NCI-H1048 (cell line): ENCODE data around the gene CD63.
A peak's percentile ranks its signal among the peaks of the same experiment; 100 is the strongest.

Source experiments
- DNase-seq: peaks from one replicate; lab custom pipeline; 2025; lab: John Stamatoyannopoulos, UW

Gene CD63

DNA sequence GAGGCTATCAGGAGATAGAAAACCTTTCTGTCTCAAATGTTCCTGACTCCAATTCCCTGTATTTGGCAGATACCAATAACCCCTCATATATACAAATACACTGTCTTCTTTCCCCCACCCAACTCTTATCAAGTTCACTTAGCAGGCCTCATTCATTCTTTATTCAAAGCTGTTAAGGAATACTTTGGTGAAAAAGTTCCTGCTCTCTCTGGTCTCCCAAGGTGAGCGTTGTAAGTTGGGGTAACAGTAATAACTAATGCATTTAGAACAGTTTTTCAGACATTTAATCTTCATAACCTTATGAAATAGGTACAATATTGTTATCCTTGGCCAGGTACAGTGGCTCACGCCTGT is 10.2 kb upstream of the CD63 start:
- no peak for DNase-seq

GRCh38 chr12:55738123-55739024 is 9.6 kb upstream of the CD63 start:
- DNase-seq = peak; percentile 58

DNA sequence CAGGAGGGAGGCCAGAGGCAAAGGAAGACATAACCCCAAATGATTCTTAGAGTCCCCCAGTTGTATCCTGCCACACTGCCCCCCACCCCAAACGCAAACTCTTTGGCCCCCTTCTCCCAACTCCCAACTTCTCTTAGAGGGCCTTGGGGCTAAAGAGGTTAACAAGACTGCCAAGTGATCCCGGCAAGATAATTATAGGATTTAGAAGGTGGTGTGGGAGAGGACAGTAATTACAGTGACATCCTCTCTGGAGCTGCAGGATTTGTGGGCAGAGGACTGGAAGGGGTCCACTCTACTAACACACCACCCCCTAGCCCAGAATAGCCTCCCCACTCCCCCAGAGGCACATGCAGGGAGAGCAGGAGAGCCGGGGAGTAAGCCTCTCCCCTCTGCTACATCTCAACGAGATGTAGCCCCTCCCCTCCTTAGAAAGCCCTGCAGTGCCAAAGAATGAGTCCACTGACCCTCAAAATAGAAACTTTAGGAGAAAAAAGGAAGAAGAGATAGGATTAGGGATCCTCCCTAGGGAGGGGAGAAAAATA is 8.8 kb upstream of the CD63 start:
- no peak for DNase-seq

GRCh38 chr12:55736780-55737580 is 8.2 kb upstream of the CD63 start:
- DNase-seq = no peak

GRCh38 chr12:55736076-55736475 is 7.3 kb upstream of the CD63 start:
- no peak for DNase-seq

DNA sequence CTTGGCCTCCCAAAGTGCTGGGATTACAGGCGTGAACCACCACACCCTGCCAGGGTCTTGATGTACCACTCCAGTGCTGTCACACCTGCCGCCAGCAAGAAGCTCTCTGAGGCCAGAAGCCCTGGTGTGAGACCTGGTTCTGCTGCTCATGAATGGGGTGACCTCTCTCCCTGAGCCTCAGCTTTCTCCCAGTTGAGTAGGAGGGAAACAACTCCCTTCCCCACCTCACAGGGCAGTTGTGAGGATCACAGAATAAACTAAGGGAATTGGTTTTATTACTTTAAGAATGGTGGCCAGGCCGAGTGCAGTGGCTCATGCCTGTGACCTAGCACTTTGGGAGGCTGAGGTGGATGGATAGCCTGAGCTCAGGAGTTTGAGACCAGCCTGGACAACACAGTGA is 5.8 kb upstream of the CD63 start:
- DNase-seq = no peak

- DNase-seq = no peak
These were observed 5.0 kb upstream of the CD63 start for GRCh38 chr12:55733858-55734257.

GRCh38 chr12:55733021-55733555 is 4.3 kb upstream of the CD63 start:
- no peak for DNase-seq

DNA sequence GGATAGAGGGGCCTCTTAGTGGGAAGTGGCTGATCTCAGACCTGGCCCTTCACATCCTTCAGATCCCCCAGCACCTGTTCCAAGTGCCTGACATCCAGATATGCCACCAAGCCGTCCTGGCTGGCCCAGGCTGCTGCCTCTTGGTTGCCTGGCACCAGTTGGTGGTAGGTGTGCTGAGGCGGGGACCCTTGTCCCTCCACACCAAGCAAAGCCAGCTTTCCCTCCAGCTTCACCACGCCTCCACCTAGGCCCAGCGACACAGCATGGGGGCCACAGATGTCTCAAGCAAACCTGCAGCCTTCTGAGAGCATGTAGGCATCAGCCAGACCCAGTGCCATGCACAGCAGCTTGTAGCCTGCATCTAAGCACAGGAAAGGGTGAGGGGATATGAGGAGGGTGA is 3.5 kb upstream of the CD63 start:
- no peak for DNase-seq

DNA sequence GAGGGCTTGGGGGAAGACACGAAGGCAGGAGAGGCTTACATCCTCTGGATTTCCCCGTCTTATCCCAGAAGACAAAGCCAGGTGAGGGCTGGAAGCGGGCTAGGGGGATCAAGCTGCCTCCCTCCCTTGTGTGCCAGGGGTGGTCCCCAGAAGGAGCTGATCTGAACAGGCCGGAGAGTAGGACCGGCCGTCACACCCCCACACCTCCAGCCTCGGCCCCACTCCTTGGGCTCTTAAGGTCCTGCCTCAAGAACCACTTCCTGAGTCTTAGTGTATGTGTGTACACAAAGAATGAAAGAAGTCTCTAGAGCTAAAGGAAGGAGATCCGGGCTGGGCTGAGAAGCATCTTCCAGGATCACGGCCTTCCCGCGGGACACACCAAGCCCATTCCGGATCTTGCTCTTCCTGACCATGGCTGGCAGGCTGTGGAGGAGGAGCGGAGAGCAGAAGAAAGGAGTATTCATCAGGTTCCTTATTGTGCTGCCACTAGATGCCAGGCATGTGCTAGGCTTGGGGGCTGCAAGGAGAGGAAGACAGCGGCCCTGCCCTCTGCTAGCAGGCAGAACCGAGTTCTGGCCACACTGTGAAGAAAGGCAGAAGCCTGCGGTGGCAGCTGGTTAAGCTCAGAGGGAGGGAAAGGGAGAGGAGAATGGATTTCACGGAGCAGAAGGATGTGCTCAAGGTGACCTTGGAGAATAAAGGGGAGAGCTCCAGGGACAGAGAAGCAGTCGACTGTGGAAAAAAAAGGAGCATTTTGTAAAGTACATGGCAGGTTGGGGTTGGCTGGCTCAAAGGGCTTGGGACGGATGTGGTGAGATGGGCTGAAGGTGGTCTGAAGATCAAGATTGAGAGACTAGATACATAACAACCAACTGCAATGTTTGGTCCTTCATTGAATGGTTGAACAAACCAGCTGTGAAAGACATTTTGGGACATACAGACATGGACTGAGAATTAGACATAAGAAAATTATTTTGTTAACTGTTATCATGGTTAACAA is 1.3 kb upstream of the CD63 start:
- DNase-seq = no peak

- DNase-seq = no peak
These were observed 447 bp downstream of the CD63 start for GRCh38 chr12:55728186-55728938.

DNA sequence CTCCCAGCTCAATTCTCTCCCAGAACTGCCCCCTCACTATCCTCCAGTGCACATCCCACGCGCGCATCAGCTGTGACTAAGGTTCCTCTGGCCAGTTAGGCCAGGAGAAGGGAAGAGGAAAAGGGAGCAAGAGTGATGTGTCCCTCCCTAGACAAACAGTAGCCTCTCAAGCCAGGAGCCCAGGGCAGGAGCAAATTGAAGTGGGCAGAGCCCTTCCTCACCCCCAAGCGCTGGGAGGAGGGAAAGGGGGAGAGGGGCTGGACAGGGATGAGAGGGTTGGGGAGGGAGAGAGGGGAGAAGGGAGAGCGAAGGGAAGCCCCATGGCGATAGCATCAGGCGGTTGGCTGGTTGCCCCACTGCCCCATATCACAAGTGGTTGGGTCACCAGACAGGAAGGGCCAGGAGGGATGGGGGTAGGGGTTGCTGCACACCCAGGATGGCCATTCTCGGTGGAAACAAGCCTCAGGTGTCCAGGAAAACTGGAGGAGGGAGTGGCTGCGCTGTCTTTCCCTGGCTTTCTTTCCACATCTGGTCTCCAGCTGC is 1.1 kb downstream of the CD63 start:
- no peak for DNase-seq

GRCh38 chr12:55726971-55727370 is 1.8 kb downstream of the CD63 start:
- DNase-seq = no peak

GRCh38 chr12:55725556-55725955 is 3.3 kb downstream of the CD63 start:
- no peak for DNase-seq

GRCh38 chr12:55724940-55725309 is 3.9 kb downstream of the CD63 start:
- DNase-seq = no peak

- peak; percentile 24 for DNase-seq
These were observed 4.4 kb downstream of the CD63 start for GRCh38 chr12:55724226-55724939.

GRCh38 chr12:55723516-55724225 is 5.1 kb downstream of the CD63 start:
- no peak for DNase-seq

DNA sequence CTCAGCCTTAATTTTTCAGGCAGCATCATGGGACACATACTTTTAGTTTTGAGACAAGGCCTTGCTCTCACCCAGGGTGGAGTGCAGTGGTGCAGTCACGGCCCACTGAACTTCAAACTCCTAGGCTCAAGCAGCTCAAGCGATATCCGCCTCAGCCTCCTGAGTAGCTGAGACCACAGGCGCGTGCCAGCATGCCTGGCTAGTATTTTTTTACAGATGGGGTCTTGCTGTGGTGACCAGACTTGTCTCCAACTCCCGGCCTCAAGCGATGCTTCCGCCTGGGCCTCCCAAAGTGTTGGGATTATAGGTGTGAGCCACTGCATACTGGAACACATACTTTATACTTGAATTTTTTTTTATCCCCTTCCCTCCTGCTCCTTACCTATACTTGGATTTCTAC is 5.9 kb downstream of the CD63 start:
- no peak for DNase-seq

DNA sequence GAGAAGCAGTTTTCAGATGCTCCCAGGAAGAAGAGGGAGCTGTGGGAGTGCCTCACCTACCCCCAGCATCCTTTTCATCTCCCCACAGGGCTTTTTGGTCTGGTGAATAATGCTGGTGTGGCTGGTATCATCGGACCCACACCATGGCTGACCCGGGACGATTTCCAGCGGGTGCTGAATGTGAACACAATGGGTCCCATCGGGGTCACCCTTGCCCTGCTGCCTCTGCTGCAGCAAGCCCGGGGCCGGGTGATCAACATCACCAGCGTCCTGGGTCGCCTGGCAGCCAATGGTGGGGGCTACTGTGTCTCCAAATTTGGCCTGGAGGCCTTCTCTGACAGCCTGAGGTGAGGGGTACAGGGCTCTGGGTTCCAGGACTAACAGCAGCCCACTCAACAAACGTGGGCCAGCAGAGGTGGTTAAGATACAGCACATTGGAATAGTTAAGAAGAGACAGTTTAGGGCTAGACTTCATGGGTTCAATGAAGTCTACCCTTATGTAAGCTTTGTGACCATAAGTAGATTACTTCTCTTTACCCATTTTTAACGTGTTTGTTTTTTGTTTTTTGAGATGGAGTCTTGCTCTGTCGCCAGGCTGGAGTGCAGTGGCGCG is 7.1 kb downstream of the CD63 start:
- DNase-seq = no peak
